ENCODE results near the gene HSBP1L1. TPM values are rescaled to one million over a fixed set of nuclear protein-coding genes. Genes with fewer than 3 reads are reported as not detected.

Gene HSBP1L1
- polyA plus RNA-seq, 12 donors: 3.3 to 22.2 (median 4.2) TPM; not detected in 1

DNA sequence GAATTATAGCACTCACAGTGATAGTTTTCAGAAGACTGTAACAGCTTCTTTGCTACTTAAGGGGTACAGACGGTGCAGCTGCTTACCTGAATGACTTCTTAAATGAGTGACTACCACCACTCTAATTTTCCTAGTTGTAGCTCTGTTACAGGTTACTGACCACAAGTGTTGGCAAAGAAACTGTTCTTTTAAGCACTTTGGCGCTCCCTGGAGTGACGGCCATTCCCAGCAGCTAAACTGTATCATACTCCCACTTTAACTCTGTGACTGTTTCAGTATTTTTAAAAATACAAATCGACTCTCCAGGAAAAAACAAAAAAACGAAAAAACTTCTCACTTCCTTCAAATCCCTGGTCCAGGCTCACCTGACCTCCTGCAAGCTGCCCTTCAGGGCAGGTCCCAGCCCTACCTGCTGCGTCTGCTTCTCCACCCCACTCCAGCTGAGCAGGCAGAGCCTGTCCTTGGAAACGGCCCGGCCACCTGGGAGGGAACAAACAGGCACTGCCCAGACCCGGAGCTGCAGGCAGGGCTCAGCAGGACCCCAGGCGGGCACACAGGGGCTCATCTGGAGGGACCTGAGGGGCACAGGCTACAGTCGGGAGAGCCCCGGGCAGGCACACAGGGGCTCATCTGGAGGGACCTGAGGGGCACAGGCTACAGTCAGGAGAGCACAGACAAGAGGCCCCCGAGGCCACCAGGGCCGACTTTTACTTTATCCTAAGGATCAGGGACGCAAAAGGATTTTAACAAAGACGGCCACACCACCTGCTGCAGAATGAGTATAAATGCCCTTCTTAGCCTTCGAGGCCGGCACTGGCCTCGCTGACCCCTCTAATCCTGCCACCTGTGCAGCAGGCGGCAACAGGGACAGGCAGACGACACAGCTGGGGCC is 37.5 kb upstream of the HSBP1L1 start:
- DNase-seq: no peak

DNA sequence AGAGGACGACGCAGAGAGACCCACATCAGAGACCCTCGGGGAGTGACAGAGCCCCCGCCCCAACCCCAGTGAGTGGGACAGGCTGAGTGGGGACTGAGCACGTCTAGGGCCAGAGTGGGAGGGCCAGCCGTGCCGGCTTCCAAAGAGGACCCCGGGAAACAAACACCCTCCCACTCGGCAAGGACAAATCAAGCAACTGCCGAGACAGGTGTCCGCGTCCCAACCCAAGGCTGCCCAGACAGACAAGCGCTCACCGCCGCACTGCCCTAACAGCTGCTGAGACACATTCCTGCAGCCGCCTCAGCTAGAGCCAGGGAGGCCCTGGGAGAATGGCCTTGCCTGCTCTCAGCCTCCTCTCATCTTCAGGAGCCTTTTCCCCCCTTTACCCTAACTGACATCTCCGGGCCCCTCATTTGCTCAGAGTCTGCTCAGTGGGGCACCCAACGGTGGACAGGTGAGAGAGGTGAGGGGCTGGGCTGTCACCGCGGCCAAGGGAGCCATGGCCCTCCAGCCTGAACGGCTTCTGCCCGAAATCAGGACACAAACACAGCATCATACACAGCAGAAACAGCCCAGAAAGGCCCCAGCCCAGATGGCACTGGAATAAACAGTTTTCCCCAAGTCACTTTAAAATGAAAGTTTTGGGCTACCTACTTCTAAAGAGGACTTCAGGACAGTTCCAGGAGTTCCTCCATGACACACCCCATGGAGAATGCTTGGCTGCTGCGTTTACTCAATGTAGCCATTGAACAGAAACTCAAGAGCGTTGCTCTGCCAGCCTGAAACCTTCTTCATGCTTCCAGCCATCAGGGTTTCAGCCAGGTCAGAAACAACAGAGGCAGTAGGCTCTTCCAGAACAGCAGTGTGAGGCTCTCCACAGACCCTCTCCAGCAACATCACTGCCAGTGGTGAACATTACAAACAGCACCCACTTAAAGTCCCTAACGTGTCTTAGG is 36.6 kb upstream of the HSBP1L1 start:
- DNase-seq: no peak

DNA sequence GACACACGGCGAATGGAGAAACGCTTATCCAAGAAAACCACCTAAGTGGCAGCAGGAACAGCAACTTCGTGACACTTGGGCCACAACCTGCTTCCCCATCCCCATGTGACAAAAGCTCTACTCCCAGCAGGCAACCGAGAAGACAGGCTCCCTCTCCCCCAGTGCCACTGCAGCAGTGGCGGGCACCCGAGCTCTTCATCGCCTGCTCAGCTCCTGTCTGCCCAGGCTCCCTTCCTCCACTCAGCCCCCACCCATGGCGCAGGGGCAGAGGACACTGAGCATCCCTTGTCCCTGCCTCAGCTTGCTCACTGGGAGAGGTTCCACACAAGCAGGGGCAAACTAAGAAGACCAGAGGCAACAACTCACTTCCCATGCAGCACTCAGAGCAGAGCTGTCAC is 35.9 kb upstream of the HSBP1L1 start:
- DNase-seq: no peak

DNA sequence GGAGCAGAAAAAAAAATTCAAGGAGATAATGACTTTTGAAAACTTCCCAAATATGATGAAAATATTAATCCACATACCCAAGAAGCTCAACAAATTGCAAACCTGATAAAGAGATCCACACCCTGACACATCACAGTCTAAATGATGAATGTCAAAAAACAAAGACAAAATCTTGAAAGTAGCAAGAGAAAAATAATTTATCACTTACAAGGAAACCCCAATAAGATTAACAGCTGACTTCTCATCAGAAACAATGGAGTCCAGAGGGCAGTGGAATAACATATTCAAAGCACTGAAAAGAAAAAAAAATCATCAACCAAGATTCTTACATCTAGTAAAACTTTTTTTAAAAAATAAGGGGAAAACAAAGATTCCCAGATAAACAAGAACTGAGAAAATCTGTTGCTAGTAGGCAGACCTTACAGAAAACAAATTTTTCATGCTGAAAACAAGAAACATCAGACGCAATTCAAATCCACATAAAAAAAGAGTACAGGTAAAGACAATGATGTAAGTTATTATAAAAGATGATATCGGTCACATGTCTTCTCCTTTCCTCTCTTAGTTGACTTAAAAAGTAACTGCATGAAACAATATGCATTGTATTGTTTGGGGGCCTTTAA is 34.3 kb upstream of the HSBP1L1 start:
- DNase-seq: no peak

DNA sequence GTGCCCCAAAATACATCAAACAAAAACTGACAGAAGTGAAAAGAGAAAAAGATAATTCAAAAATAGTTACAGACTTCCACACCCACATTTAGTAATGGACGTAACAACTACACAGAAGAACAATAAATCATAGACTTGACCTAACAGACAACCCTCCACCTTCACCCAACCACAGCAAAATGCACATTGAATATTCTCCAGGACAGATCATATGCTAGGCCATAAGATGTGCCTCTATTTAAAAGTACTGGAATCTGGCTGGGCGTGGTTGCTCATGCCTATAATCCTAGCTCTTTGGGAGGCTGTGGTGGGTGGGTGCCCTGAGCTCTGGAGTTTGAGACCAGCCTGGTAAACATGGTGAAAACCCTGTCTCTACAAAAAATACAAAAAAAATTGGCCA is 33.0 kb upstream of the HSBP1L1 start:
- DNase-seq: no peak

DNA sequence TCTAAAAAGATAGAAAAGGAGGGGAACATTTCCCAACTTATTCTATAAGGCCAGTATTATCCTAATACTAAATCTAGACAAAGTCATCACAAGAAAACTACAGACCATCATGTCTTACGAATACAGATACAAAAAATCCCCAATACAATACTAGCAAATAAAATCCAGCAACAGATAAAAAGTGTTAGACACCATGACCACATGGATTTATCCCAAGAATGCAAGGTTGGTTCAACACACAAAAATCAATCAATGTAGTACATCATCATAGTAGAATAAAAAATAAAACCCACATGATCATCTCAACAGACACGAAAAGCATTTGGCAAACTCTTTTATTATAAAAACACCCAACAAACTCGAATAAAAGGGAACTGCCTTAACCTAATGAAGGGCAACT is 31.5 kb upstream of the HSBP1L1 start:
- no peak for DNase-seq

DNA sequence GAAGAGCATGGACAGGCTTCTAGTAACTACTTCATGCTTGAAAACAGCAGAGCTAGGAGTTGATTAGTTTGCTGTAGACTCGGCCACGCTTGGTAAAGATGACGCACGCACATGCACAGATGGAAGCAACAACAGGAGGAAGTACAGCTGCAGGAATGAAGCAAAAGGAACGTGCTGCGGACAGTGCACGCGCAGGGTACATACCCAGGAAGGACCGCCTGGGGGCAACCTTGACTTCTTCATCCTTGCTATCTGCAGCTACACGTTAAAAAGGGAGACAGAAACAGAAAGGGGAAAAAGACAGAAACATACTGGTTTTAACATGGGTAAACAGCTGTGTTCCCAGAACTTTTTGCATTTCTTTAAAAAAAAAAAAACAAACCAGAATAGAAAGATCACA is 30.7 kb upstream of the HSBP1L1 start:
- DNase-seq: no peak

DNA sequence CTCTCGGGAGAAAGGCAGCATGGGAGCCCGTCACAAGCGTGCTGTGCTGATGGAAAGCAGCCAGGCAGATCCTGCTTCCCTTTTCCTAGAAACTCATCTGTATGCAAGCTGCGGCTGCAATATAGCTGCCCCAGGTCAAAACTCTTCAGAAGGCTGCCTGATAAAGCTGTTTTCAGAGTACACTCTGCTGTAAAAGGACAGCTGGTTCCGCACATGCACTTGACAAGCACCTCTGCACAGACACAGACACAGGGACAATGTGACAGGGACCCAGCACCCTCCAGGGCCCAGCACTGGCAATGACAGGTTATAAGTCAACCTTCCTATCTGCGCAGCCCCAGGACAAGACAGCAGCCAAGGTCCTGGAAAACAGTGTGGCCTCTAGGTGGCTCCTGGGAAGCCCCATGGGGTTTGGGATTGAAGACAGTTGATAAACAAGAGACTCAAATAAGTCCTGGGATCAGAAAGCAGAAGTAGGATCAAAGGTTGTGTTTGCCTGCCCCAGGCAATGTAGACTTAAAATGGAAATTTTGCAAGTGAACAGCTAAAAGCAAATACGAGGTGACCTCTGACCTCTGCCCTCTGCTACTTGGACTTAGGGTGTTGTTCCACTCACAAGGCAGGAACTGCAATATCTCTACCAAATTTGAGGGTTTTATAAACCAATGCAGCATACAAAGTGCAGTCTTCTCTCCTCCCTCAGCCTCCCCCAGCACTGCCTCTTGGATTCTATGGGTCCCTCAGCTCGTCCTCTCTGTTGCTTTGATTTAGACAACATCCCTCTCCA is 29.9 kb upstream of the HSBP1L1 start:
- no peak for DNase-seq

DNA sequence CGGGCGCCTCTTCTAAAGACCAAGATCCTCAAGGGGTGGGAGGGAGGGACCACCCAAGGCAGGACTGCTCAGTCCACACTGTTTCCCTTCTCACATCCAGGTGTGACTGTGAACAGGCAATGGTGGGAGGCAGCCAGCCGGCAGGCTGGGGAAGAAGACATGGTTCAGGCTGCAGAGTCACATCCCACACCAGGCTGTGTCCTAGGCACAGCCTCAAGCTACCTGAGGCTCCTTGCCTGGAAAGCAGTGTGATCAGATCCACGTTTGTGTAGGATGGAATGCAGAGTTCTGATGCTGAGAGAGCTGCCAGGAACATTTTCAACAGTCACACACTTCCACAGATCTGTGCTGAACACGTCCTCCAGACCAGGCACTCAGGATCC is 29.4 kb upstream of the HSBP1L1 start:
- no peak for DNase-seq

DNA sequence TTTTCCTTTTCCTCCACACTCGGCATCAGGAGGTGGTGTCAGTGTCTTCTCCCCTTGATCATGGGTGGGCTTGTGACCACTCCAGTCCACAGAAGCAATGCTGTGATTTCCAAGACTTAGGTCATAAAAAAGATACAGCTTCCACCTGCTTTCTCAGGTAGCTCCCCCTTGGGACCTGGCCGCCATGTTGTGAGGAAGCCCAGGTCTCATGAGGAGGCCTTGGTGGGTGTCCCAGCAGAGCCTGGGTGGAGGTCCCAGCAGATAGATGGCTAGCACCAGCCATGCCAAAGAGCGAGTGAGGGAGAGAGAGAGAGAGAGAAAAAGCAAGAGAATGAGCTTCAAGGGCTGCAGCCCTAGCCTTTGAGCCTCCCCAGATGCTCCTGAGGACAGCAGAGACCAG is 28.9 kb upstream of the HSBP1L1 start:
- DNase-seq: no peak

DNA sequence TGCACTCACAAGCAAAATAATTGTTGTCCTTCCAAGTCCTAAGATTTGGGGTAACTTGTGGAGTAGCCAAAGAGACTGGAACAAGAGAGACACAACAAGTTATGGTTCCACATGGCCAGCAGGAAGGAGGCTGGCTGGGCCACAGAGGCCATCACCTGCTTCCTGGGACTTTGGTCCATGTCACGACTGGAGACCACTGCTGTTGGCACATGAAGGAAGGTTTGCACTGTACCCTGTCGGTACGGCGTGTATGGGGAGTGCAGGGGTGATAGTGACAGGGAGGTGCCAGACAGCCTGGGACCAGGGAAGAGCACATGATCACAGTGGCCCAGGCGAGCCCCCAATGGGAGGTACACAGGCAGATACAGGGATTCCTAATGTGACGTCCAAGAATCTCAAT is 28.5 kb upstream of the HSBP1L1 start:
- no peak for DNase-seq

DNA sequence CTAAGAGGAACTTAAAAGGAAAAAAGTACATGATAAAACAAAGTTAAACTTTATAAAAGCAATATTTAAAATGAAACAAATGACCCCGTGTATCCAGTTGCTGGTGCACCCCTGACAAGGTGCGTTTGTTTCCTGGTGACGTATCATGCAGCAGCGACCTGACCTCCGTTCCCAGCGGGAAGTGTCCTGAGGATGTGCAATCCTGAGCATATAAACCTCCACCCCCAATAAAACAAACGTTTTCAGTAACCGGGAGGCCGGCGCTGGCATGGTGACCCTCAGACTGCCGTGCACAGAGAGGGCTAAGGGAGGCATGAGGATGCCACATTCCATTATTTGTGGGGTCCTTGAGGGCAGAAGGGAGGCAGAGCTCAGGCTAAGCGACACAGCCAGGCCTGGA is 27.8 kb upstream of the HSBP1L1 start:
- DNase-seq: no peak

DNA sequence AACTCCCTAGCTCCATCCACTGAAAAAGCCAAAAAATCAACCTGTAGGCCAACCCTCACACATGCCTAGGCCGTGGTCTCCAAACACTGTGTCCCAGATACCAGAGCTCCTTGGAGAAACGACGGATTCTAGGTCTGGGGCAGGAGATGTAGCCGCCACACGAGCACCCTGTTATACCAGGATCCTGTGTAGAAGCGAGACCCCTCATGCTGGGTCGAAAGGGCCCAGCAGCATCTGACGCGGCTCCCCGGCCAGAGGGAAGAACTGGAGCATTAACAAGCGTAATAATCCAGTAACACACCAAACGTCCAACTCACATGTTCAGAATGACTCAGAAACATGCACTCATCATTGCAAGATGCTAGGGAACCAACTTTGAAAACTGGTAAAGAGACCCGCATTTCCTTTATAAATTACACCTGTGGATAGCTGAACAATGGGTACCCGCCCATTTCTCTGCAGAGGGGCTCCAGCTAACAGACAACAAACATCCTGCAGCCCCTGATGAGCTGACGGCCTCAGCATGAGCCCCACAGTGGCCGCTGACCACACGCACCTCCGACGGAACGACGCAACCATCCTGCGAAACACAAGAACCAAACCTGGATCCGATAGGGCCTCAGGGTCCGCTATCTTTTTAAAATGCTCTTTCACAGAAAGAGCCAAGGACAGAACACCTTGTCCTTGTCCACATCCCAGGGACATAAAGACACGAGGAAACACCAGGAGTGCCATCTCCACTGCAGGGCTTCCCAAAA is 27.2 kb upstream of the HSBP1L1 start:
- DNase-seq: no peak

DNA sequence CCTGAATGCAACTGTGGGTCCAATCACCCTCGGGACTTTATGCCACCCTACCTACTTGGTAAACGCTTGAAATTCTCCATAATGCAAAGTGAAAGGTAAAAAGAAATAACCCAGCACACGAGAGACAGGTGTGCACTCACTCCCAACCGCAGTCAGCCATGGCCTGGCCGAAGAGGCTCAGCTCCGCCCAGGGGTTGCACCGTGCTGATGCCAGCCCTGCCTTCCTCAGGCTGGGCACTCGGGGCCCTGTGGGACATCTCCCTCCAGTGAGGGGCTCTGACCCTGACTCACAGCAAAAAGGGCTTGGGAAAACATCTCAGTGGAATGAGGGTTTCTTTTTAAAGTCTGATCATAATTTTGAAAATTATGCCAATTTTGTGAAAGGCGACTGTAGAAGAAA is 26.2 kb upstream of the HSBP1L1 start:
- DNase-seq: no peak

DNA sequence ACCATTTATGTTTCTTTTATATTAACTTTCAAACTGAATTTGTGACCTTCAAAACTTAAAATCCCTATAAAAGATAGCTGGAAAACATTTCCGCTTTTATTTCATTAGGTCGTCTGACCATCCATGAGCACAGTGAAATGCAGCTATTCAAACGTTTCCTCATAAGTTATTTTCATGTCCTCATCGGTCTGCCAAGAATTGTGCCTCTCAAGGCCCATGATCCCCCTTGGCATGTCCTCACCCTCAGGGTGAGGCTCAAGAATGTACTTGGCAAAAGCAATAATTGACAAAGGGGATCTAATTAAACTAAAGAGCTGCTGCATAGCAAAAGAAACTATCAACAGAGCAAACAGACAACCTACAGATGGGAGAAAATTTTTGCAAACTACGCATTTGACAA is 25.3 kb upstream of the HSBP1L1 start:
- DNase-seq: no peak

DNA sequence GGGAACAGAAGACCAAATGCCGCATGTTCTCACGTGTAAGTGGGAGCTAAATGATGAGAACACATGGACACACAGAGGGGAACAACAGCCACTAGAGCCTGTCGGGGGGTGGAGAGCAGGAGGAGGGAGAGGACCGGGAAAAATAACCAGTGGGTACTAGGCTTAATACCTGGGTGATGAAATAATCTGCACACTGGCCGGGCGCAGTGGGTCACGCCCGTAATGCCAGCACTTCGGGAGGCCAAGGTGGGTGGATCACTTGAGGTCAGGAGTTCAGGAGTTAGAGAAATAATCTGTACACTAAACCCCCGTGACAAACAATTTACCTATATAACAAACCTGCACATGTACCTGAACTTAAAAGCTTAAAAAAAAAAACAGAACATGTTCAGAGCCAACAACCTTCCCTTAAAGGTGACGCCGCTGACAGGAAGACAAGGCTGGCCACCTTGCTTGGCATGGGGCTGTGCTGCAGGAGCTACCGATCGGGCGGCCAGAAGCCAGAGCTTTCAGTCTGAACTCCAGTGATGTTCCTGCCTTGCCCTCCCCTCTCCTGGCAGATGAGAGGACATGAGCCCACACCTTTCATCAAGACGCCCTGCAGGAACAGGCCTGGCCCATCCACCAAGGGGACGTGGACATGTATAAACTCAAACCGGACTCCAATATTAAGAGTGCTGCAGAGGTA is 24.2 kb upstream of the HSBP1L1 start:
- no peak for DNase-seq

DNA sequence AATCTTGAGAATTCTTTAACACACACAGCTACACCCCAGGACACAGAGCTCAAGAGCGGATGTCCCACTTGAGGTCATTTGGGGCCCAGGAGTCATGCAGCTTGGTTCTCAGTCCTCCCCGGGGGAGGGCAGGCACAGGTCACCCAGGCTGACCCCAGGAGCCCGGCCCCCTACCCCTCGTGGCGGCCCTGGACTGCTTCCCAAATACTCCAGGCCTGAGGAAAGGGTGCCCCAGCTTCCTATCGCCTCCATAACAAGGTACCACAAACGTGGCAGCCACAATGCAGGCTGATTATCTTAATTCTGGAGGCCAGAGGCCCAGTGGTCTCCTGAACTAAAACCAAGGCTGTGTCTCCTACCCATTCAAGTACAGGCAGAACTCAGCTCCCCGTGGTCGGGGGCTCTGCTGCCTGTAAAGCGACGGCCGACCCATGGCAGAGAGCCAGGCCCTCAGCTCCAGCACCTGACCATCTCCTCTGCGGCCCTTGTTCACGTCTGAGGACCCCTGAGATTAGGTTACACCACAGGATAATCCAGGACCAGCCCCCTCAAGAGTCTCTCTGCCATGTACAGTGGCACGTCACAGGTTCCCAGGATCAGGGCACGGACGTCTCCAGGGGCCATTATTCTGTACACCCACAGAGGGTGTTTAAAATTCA is 23.5 kb upstream of the HSBP1L1 start:
- no peak for DNase-seq

DNA sequence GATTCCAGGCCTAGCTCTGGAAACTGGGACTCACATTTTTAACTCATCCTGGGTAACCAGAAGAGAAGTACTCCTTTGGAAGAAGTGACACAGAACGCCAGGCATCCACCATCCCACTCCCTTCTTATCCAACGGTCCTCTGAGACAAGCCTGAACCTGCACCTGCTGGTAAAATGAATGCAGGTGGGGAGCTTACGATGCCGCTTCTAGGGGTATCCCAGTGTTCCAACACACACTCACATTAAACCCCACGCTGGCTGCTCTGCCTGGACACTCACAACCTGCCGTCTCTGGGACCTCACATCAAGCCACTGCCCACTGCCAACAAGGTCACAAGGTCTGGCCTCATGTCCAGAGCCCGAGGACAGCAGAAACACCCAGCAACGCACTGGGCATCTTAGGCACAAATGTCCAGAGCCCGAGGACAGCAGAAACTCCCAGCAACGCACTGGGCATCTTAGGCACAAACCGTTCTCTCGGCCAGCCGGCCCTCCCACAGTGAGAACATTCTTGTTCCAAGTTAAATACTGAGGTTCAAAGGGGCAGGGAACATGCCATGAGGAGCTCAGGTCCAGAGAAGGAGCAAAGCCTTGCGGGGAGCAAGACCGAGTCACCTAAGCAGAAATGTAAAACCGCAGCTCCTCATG is 22.8 kb upstream of the HSBP1L1 start:
- DNase-seq: no peak

DNA sequence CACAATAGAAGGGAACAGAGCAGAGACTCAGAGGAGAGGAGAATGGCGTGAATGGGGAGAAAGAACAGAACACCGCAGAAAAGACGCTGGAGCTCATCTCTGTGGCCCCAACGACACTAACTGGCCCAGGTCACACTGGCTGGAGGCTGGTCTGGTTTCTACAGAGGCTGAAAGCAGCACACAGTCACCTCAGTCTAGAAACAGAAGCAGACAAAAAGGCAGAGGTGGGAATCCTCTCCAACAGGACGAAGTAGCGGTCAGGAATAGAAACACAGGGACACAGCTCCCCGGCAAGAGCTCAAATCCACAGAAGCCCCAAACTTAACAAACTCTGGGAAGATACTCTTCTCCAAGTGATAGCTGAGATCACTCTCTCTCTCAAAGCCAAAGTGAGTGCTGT is 22.2 kb upstream of the HSBP1L1 start:
- no peak for DNase-seq
